ENCODE data around the gene DVL1. TPM values are rescaled to one million over a fixed set of nuclear protein-coding genes. Genes with fewer than 3 reads are reported as not detected.

Gene DVL1
- total RNA-seq, 2 experiments from 2014 or later = 33.0 to 34.0 TPM

DNA sequence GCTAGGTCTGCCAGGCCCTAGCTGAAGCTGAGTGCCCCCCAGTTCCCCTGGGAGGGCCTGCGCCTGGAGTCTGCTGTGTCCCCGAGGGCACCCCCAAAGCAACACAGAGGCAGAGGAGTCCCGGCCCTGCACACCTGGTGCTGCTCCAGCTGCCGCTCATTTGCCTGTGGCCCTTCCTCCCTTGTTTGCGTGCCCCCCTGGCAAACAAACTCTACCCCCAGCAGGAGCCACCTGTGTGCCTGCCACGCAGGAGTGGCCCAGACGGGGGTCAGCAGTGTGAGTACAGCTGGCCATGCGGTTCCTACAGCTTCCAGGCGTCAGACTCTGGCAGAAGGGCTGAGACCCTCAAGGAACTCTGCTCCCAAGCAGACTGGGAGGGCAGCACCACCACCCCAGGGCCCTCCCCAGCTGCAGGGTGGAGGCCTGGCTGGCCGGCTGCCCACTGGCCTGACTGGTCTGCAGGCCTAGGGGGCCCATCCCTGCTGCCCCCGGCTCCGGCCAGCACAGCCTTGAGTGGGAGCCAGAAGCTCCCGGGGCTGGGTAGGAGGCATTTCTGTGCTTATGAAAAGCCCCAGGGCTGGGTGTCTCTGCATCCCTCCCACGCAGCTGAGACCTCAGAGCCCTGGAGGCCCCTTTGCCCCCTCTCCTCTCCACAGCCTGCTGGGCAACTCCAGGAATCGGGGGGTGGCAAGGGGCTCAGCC lies 18.7 kb downstream of the DVL1 start:
- peaks cover 12% of the 10 kb centered on the region for H3K4me1 Mint-ChIP-seq
- H3K4me3 Mint-ChIP-seq = no peak overlapping the region
- no peaks in the 10 kb centered on the region for H3K9me3 Mint-ChIP-seq
- CTCF ChIA-PET = no interaction called here
- H3K36me3 Mint-ChIP-seq (ENCODE audit: low read depth) = peaks cover 2% of the 10 kb centered on the region
- no peak overlapping the region for H3K27ac Mint-ChIP-seq
- POLR2A ChIA-PET = no interaction called here
- no peaks in the 10 kb centered on the region for H3K27me3 Mint-ChIP-seq
- DNase-seq = no peak

DNA sequence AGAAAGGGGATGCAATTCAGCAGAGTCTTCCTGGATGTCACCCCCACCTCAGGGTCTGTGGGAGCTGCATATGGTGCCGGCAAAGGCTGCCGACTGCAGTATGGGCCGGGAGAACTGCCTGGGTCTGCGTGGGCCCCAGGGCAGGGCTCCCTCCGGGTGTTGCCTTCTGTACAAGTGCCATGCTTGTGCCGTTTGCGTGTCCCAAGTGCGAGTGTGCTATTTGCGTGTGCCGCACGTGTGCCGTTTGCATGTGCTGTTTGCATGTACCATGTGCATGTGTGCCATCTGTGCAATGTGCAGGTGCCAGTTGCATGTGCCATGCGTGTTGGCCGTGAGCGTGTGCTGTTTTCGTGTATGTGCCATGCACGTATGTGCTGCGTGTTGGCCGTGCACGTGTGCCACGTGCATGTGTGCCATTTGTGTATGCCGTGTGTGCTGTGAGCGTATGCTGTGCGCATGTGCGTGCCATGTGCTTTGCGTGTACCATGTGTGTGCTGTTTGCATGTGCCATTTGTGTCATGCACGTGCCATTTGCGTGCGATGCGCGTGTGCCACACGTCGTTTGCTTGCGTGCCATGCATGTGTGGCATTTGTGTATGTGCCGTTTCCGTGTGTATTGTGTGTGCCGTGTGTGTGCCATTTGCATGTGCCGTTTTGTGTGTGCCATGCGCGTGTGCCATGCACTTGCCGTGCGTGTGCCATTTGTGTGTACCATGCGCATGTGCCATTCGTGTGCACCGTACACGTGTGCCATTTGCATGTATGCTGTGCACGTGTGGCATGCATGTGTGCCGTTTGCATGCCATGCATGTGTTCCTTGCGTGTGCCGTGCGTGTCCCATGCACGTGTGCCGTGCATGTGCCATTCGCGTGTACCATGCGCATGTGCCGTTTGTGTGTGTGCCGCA lies 19.7 kb downstream of the DVL1 start:
- Mint-ChIP-seq H3K9me3 (no peaks in the 10 kb centered on the region), H3K4me1 (peaks cover 12% of the 10 kb centered on the region), H3K27me3 (no peaks in the 10 kb centered on the region), H3K27ac (no peak overlapping the region), H3K4me3 (no peak overlapping the region), H3K36me3 (ENCODE audit: low read depth) (peaks cover 2% of the 10 kb centered on the region)
- ChIA-PET CTCF (interaction anchor here (0.8 kb wide), 1 partner anchor 46 kb away, joined by 3 read pairs; no protein-coding TSS in a partner anchor), POLR2A (no interaction called here)
- no peak for DNase-seq

DNA sequence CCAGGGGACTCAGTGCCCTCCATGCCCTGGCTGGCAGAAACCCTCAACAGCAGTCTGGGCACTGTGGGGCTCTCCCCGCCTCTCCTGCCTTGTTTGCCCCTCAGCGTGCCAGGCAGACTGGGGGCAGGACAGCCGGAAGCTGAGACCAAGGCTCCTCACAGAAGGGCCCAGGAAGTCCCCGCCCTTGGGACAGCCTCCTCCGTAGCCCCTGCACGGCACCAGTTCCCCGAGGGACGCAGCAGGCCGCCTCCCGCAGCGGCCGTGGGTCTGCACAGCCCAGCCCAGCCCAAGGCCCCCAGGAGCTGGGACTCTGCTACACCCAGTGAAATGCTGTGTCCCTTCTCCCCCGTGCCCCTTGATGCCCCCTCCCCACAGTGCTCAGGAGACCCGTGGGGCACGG lies 21.0 kb downstream of the DVL1 start:
- Mint-ChIP-seq H3K27ac (no peak overlapping the region), H3K9me3 (no peaks in the 10 kb centered on the region), H3K36me3 (ENCODE audit: low read depth) (peaks cover 3% of the 10 kb centered on the region), H3K27me3 (no peaks in the 10 kb centered on the region), H3K4me1 (peaks cover 18% of the 10 kb centered on the region), H3K4me3 (no peak overlapping the region)
- ChIA-PET POLR2A (no interaction called here), CTCF (interaction anchor here (0.8 to 1.4 kb wide), 2 partner anchors 44 to 47 kb away, joined by 3 read pairs; no protein-coding TSS in a partner anchor)
- DNase-seq = no peak

DNA sequence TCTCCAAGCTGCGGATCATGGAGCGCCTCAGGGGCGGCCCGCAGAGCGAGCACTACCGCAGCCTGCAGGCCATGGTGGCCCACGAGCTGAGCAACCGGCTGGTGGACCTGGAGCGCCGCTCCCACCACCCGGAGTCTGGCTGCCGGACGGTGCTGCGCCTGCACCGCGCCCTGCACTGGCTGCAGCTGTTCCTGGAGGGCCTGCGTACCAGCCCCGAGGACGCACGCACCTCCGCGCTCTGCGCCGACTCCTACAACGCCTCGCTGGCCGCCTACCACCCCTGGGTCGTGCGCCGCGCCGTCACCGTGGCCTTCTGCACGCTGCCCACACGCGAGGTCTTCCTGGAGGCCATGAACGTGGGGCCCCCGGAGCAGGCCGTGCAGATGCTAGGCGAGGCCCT lies 21.9 kb downstream of the DVL1 start:
- Mint-ChIP-seq H3K36me3 (ENCODE audit: low read depth) (peaks cover 3% of the 10 kb centered on the region), H3K27ac (no peak overlapping the region), H3K27me3 (no peaks in the 10 kb centered on the region), H3K4me3 (no peak overlapping the region), H3K4me1 (peaks cover 24% of the 10 kb centered on the region), H3K9me3 (no peaks in the 10 kb centered on the region)
- ChIA-PET CTCF (interaction anchor here (1.2 to 1.4 kb wide), 3 partner anchors 18 to 45 kb away, joined by 3 read pairs; no protein-coding TSS in a partner anchor), POLR2A (no interaction called here)
- DNase-seq = no peak

DNA sequence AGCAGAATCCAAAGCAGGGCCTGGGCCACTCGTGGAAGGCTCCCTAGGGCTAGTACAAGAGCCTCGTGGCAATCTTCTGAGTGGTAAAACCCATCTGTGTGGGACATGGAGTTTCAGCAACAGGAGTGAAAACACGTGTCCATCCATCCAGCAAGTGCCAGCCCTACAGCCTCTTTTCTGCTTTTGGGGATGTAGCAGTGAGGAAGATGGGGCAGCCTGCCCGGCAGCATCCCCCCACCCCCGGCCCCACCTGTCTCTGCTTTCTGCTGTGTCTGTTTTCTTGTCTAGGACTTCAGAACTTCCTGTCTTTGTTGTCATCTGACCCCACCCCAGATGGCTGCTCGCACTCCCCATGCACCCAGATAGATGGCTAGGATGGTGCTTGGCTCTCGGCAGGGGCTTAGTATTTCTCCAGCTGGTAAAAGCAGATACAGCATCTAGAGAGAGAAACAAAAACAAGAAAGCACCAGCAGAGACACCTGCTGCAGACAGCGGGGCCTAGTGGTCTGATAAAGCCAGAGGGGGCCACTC lies 23.1 kb downstream of the DVL1 start:
- DNase-seq = no peak
- Mint-ChIP-seq H3K4me1 (peaks cover 27% of the 10 kb centered on the region), H3K36me3 (ENCODE audit: low read depth) (peaks cover 5% of the 10 kb centered on the region), H3K4me3 (peak overlapping the region; percentile 75), H3K9me3 (no peaks in the 10 kb centered on the region), H3K27ac (peak overlapping the region; percentile 75), H3K27me3 (no peaks in the 10 kb centered on the region)
- CTCF ChIA-PET = interaction anchor here (0.9 to 1.3 kb wide), 2 partner anchors 20 to 22 kb away, joined by 3 read pairs; no protein-coding TSS in a partner anchor
- POLR2A ChIA-PET = no interaction called here

DNA sequence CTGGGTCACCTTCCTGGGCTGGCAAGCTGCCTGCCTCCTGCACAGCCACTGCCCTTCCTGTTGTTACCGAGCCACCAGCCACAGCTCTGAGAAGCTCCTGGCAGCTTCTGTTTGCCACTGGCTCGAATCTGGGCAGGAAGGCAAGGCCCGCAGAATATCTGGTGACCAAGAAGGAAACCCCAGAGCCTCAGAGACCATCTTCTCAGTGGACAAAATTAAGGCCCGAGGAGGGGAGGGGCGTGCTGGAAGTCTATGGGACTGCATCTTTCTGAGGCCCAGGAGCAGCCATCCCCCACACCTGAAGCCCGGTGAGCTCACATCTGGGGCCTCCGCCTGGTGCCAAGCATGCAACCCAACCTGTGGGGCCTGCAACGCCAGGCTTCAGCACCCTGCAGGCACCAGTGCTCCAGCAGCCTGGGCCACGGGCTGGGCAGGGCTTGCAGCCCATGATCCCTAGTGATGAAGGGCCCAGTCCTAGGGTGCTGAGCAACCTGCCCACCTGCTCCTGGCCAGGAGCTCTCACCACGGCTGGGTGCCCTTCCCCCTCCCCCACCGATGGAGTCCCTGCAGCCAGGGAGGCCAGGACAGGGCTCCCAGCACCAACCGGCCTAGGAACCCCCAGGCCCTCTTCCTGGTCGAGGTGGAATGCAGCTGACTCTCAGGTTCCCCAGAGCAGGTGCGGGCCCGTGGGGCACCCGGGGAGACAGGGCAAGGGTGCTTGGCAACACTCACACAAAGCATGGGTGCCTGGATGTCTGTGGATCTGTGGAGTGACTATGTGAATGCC lies 23.7 kb downstream of the DVL1 start:
- H3K27ac Mint-ChIP-seq = peak overlapping the region; percentile 85
- no peaks in the 10 kb centered on the region for H3K27me3 Mint-ChIP-seq
- CTCF ChIA-PET = interaction anchor here (0.9 kb wide), 1 partner anchor 23 kb away, joined by 3 read pairs; no protein-coding TSS in a partner anchor
- H3K36me3 Mint-ChIP-seq (ENCODE audit: low read depth) = peaks cover 5% of the 10 kb centered on the region
- POLR2A ChIA-PET = no interaction called here
- no peak for DNase-seq
- peaks cover 27% of the 10 kb centered on the region for H3K4me1 Mint-ChIP-seq
- no peaks in the 10 kb centered on the region for H3K9me3 Mint-ChIP-seq
- H3K4me3 Mint-ChIP-seq = peak overlapping the region; percentile 75

DNA sequence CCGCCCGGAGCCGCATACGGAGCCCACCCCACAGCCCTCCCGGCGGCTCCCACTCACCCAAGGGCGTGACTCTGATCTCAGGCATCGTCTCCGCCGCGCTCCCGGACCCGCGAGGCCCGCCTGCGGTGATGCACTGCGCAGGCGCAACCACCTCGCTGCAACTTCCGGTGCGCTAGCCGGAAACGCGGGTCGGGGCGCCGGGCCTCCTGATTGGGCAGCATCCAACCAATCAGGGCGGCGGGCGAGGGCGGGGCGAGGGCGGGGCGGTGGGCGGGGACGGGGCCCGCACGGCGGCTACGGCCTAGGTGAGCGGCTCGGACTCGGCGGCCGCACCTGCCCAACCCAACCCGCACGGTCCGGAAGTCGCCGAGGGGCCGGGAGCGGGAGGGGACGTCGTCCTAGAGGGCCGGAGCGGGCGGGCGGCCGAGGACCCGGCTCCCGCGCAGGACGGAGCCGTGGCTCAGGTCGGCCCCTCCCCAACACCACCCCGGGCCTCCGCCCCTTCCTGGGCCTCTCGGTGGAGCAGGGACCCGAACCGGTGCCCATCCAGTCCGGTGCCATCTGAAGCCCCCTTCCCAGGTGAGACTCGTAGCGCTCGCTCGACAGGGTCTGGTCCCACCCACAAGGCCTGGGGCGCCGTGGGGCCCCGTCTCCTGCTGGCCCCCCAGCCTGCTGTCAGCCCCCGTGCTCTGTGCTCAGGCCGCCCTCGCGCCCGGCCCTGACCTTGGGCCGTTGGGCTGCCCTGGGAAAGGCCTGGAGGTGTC lies 24.5 kb downstream of the DVL1 start, which contains the start of the genes CPTP and INTS11:
Gene CPTP (plus strand): TSS at position 279 of the 764 bp plus-strand sequence. CDS start 2,109 bp downstream, outside the sequence.
Gene INTS11 (minus strand): TSS at position 137 of the 764 bp plus-strand sequence. CDS start 52 bp downstream, at position 85.
- no peaks in the 10 kb centered on the region for H3K9me3 Mint-ChIP-seq
- H3K36me3 Mint-ChIP-seq (ENCODE audit: low read depth) = peaks cover 5% of the 10 kb centered on the region
- peak; percentile 97 for DNase-seq
- peaks cover 27% of the 10 kb centered on the region for H3K4me1 Mint-ChIP-seq
- peak within 1 kb of the TSS; percentile 93 for H3K27ac Mint-ChIP-seq
- peak within 1 kb of the TSS; percentile 85 for H3K4me3 Mint-ChIP-seq
- H3K27me3 Mint-ChIP-seq = no peaks in the 10 kb centered on the region
- CTCF ChIA-PET = no interaction called here
- POLR2A ChIA-PET = no interaction called here

DNA sequence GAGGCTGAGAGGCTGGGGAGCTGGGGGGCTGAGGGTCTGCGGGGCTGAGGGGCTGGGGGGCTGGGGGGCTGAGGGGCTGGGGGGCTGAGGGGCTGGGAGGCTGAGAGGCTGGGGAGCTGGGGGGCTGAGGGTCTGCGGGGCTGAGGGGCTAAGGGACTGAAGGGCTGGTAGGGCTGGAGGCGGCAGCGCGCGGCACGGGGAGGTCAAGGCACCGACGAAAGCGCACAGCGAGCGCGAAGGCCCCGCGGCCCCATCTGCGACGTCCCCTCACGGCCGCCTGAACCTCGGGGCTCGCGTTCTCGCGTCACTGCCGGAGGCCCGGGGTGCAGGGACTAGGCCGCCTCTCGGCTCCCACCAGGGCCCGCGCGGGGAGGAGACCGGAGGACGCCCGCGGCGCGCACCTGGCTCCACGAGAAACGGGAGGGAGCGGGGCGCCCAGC lies 25.1 kb downstream of the DVL1 start:
- ChIA-PET CTCF (no interaction called here), POLR2A (no interaction called here)
- Mint-ChIP-seq H3K4me3 (peak overlapping the region; percentile 85), H3K27me3 (no peaks in the 10 kb centered on the region), H3K36me3 (ENCODE audit: low read depth) (peaks cover 7% of the 10 kb centered on the region), H3K4me1 (peaks cover 27% of the 10 kb centered on the region), H3K27ac (peak overlapping the region; percentile 54), H3K9me3 (no peaks in the 10 kb centered on the region)
- no peak for DNase-seq

DNA sequence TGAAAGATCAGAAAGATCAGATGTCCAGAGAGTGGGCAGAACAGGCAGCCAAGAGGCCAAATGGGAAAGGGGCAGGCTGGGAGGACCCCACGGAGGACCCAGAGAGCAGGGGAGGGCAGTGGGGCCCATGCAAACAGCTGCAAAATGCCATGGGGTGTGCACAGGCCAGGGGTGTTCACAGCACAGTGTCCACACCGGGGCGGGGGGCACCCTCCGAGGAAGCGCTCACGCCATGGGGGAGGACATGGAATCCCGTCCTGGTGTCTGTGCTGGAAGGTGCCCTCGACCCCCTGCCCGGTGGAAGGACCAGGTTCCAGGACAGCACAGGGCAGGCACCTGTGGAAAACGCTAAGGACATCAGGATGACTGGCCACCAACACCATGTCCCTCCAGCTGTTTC lies 26.3 kb downstream of the DVL1 start:
- no peak for DNase-seq
- Mint-ChIP-seq H3K4me1 (peaks cover 27% of the 10 kb centered on the region), H3K9me3 (no peaks in the 10 kb centered on the region), H3K27ac (peak overlapping the region; percentile 73), H3K27me3 (no peaks in the 10 kb centered on the region), H3K4me3 (peak overlapping the region; percentile 84), H3K36me3 (ENCODE audit: low read depth) (peaks cover 10% of the 10 kb centered on the region)
- POLR2A ChIA-PET = no interaction called here
- CTCF ChIA-PET = interaction anchor here (0.5 kb wide), 1 partner anchor 57 kb away, joined by 5 read pairs; no protein-coding TSS in a partner anchor

DNA sequence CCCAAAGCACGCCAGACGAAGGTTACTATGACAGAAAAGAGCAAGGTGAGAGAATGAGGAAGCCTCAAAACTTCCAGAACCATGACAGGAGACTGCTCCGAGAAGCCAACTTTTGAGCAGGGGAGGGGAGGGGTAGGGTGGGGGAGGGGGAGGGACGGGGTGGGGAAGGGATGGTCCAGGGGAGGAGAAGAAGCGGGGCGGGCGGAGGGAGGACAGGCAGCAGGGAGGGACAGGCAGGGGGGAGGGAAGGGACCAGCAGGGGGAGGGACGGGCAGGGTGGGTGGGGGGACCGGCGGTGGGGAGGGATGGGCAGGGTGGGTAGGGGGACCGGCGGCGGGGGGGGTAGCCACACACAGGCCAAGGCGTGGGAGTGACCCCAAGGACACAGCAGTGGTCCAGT lies 26.8 kb downstream of the DVL1 start:
- no peak for DNase-seq
- Mint-ChIP-seq H3K4me1 (peaks cover 27% of the 10 kb centered on the region), H3K4me3 (peak overlapping the region; percentile 57), H3K27ac (no peak overlapping the region), H3K9me3 (no peaks in the 10 kb centered on the region), H3K36me3 (ENCODE audit: low read depth) (peaks cover 14% of the 10 kb centered on the region), H3K27me3 (no peaks in the 10 kb centered on the region)
- POLR2A ChIA-PET = no interaction called here
- CTCF ChIA-PET = no interaction called here

DNA sequence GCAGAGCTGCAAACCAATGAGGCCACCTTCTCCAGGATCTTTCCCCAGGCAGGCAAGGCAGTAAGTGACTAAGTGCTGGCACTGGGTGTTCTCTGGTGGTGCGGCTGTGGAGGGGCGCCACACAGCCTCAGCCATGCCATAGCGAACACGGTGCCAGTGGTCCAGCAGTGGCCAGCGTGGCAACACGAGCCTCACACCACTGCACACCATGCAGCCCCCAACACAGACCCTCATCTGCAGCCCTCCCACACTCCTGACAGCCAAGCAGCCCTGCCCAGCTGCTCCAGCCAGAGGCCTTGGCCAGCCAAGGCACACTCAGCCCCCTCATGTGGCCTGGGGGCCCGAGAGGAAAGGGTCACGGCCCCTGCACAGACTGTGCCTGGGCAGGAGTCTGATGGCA lies 27.7 kb downstream of the DVL1 start:
- POLR2A ChIA-PET = no interaction called here
- H3K4me1 Mint-ChIP-seq = peaks cover 24% of the 10 kb centered on the region
- H3K4me3 Mint-ChIP-seq = no peak overlapping the region
- peaks cover 17% of the 10 kb centered on the region for H3K36me3 Mint-ChIP-seq (ENCODE audit: low read depth)
- no peaks in the 10 kb centered on the region for H3K9me3 Mint-ChIP-seq
- no peak for DNase-seq
- H3K27ac Mint-ChIP-seq = peak overlapping the region; percentile 54
- CTCF ChIA-PET = no interaction called here
- H3K27me3 Mint-ChIP-seq = no peaks in the 10 kb centered on the region

Measured in activated CD4-positive, alpha-beta T cell treated with anti-CD3 and anti-CD28 coated beads, Interleukin-2, amount 10 ng/mL, durations not matched to agents 7 days and 5 days (primary cell).